Sigmoid colon (tissue), 7 donors: ENCODE data around the gene FOXR1. TPM values are rescaled to one million over a fixed set of nuclear protein-coding genes. Genes with fewer than 3 reads are reported as not detected.

ENCODE experiments used
- DNase-seq: peaks from one replicate; pipeline ENCODE4 v3.0.0-alpha.2; 2019
- H3K27ac ChIP-seq, 4 donors: fragments of 200-600 bp; sonication (generic); one replicate each; pipeline ENCODE4 v1.5.1; 2016 to 2019; ENCODE audit warnings: mild to moderate bottlenecking in 1 of 4
- H3K27me3 ChIP-seq, 3 donors: fragments of 200-600 bp; sonication (generic); one replicate each; pipeline ENCODE4 v1.5.1; 2019; ENCODE audit warnings: mild to moderate bottlenecking in 1 of 3
- H3K36me3 ChIP-seq, 4 donors: fragments of 200-600 bp; sonication (generic); one replicate each; pipeline ENCODE4 v1.5.1; 2016 to 2019
- H3K4me1 ChIP-seq, 4 donors: fragments of 200-600 bp; sonication (generic); one replicate each; pipeline ENCODE4 v1.5.1; 2017 to 2019
- H3K4me3 ChIP-seq, 4 donors: fragments of 200-600 bp; sonication (generic); one replicate each; pipeline ENCODE4 v1.5.1; 2017 to 2019; ENCODE audit warnings: mild to moderate bottlenecking in 2 of 4, moderate library complexity in 1 of 4
- H3K9me3 ChIP-seq, 4 donors: fragments of 200-600 bp in 3 of 4; sonication (generic) in 3 of 4; one replicate each; pipeline versions ENCODE4 v1.5.1 to v1.6.1; 2013 to 2019
- EP300 ChIP-seq, 4 donors: sonication (generic); formaldehyde crosslinking; IDR thresholded peaks; one replicate each; pipeline ENCODE4 v1.6.1; 2017; ENCODE audit warnings: antibody characterized with exemption in 4 of 4
- POLR2A ChIP-seq, 2 donors: fragments of 450-650 bp; IDR thresholded peaks; one replicate each; pipeline ENCODE4 v1.6.1; 2016; ENCODE audit warnings: antibody characterized with exemption in 2 of 2, mild to moderate bottlenecking in 2 of 2, moderate library complexity in 2 of 2
- POLR2AphosphoS5 ChIP-seq, 4 donors: sonication (generic); formaldehyde crosslinking; IDR thresholded peaks; one replicate each; pipeline ENCODE4 v1.6.1; 2017; ENCODE audit warnings: antibody characterized with exemption in 4 of 4
- WGBS, 2 donors: extraction: QIAGEN DNeasy Blood & Tissue Kit; methylation state at CpG; one replicate each; pipeline ENCODE4 v1.1.7; 2013; 5-methylcytosine and 5-hydroxymethylcytosine counted together
- intact Hi-C: fragments of 100-400 bp; cut with DNase I; formaldehyde crosslinking; loops from one replicate; pipeline ENCODE4 v1.15.1; 2023
- polyA plus RNA-seq, 3 donors: library from polyadenylated mRNA; stranded (reverse); fragments of 200-250 nt; gene quantifications; one replicate each; pipeline ENCODE4 v1.2.3, GENCODE V29; 2013
- total RNA-seq, 4 donors: library from RNA; depleted of rRNA; stranded (reverse); fragments of >200 nt; gene quantifications; one replicate each; pipeline ENCODE4 v1.1.0, GENCODE V29; 2016
- TF ChIP-seq, protein P1 (sequence below), 4 experiments: fragments of 450-650 bp in 3 of 4; fragments of 200-600 bp in 1 of 4; IDR thresholded peaks; one replicate each; pipeline ENCODE4 v1.5.1; 2016 to 2019; ENCODE audit warnings: antibody characterized with exemption in 4 of 4, mild to moderate bottlenecking in 3 of 4, moderate library complexity in 2 of 4
- donor health status: healthy with polysubstance abuse.
- donor health status: Bipolar disorder and iron deficiency.
- donor health status: healthy.

Gene FOXR1
- total and polyA plus RNA-seq, 7 donors = not detected

DNA sequence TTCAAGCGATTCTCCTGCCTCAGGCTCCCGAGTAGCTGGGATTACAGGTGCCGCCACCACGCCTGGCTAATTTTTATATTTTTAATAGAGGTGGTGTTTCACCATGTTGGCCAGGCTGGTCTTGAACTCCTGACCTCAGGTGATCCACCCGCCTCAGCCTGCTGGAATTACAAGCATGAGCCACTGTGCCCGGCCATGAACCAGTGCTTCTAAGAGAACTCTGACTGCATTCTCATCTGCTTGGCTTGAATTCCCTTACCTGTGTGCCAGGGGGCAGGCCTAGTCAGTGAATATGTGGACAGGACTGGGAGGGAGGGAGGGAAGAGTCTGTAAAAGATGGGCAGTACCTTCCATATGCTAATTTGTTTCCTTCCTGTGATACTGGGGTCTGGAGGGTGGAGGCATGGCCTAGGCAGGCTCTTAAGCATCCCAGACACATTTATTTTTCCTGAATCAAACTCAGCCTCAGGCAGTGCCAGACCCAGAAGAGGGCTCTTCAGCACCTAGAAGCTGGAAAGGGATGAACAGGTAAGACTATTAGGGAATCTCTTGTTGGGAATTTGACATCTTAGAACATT lies 40.0 kb downstream of the FOXR1 start:
- Histone ChIP-seq H3K27ac (no peak overlapping the region), H3K36me3 (peaks cover 33 to 90% (median 63%) of the 10 kb centered on the region in 4 donors), H3K9me3 (no peaks in the 10 kb centered on the region), H3K4me1 (peaks cover 0 to 12% (median 9%) of the 10 kb centered on the region in 4 donors), H3K4me3 (no peak overlapping the region), H3K27me3 (no peaks in the 10 kb centered on the region)
- WGBS, 2 donors = 86 to 91% methylated on average over 6 of the region's 6 CpGs
- intact Hi-C loops = no loop called here
- peak; percentile 50 for DNase-seq
- TF ChIP-seq POLR2AphosphoS5 (IDR thresholded peaks at IDR 0.05) (no peak), EP300 (IDR thresholded peaks at IDR 0.05) (no peak), POLR2A (IDR thresholded peaks at IDR 0.05) (no peak)
- TF ChIP-seq, protein P1, sequence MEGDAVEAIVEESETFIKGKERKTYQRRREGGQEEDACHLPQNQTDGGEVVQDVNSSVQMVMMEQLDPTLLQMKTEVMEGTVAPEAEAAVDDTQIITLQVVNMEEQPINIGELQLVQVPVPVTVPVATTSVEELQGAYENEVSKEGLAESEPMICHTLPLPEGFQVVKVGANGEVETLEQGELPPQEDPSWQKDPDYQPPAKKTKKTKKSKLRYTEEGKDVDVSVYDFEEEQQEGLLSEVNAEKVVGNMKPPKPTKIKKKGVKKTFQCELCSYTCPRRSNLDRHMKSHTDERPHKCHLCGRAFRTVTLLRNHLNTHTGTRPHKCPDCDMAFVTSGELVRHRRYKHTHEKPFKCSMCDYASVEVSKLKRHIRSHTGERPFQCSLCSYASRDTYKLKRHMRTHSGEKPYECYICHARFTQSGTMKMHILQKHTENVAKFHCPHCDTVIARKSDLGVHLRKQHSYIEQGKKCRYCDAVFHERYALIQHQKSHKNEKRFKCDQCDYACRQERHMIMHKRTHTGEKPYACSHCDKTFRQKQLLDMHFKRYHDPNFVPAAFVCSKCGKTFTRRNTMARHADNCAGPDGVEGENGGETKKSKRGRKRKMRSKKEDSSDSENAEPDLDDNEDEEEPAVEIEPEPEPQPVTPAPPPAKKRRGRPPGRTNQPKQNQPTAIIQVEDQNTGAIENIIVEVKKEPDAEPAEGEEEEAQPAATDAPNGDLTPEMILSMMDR (IDR thresholded peaks at IDR 0.05) = no peak

DNA sequence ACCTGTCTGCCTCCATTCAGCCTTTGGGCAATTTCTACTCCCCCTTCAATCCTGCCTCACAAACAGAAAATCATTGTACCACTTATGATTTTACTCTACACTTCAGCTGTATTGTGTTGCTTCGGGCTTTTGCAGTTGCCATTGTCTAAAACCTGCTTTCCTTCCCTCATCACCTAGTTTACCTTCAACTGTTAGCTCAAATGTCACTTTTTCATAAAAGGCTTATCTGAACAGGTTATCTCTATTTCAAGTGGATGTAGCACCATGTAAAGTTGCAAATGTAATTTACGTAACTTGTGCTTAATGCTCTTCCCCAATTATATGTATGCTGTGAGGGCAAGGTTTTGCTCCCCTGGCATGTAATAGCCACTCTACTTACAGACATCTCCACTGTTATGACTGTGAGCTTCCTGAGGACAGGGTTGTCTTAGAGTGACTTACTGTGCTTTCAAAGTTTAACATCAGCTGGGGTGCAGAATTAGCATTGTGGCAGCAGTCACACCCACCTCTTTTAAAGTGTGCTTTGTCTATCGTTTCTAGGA lies 41.1 kb downstream of the FOXR1 start:
- TF ChIP-seq POLR2A (IDR thresholded peaks at IDR 0.05) = no peak
- TF ChIP-seq, protein P1 (IDR thresholded peaks at IDR 0.05) = no peak
- no peak for TF ChIP-seq POLR2AphosphoS5 (IDR thresholded peaks at IDR 0.05)
- no peak for TF ChIP-seq EP300 (IDR thresholded peaks at IDR 0.05)
- no peak for DNase-seq
- intact Hi-C loops = no loop called here
- Histone ChIP-seq H3K4me3 (no peak overlapping the region), H3K36me3 (peaks cover 33 to 84% (median 55%) of the 10 kb centered on the region in 4 donors), H3K27me3 (no peaks in the 10 kb centered on the region), H3K9me3 (no peaks in the 10 kb centered on the region), H3K27ac (no peak overlapping the region), H3K4me1 (peaks cover 0 to 21% (median 19%) of the 10 kb centered on the region in 4 donors)
- 83 to 90% methylated on average over 3 of the region's 3 CpGs for WGBS, 2 donors

DNA sequence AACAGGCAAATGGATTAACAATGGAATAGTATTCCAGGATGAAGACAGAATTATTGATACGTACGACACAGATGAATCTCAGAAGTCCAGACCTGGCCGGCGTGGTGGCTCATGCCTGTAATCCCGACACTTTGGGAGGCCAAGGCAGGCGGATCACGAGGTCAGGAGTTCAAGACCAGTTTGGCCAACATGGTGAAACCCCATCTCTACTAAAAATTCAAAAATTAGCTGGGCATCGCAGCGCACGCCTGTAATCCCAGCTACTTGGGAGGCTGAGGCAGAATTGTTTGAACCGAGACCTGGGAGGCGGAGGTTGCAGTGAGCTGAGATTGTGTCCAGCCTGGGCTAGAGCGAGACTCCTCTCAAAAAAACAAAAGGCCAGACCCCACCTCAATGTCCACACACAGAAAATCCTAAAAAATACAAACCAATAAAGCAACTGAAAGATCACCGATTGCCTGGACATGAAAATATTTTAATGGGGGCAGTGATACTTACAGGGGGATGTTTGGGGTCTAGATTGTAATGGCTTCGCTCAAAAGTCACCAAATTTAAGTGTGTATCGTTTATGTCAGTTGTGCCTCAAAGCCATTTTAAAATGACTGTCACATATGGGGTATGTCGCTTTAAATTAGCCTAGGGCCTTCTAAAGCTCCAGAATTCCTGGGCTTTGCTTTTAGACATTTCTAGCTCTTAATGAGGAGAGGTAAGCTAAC lies 42.8 kb downstream of the FOXR1 start:
- Histone ChIP-seq H3K4me3 (no peak overlapping the region), H3K27me3 (no peaks in the 10 kb centered on the region), H3K27ac (no peak overlapping the region), H3K9me3 (no peaks in the 10 kb centered on the region), H3K36me3 (peaks cover 33 to 70% (median 52%) of the 10 kb centered on the region in 4 donors), H3K4me1 (peaks cover 0 to 24% (median 21%) of the 10 kb centered on the region in 4 donors)
- intact Hi-C loops = no loop called here
- DNase-seq = no peak
- no peak for TF ChIP-seq POLR2AphosphoS5 (IDR thresholded peaks at IDR 0.05)
- TF ChIP-seq EP300 (IDR thresholded peaks at IDR 0.05) = no peak
- TF ChIP-seq, protein P1 (IDR thresholded peaks at IDR 0.05) = no peak
- no peak for TF ChIP-seq POLR2A (IDR thresholded peaks at IDR 0.05)
- 95 to 96% methylated on average over 17 of the region's 17 CpGs for WGBS, 2 donors

DNA sequence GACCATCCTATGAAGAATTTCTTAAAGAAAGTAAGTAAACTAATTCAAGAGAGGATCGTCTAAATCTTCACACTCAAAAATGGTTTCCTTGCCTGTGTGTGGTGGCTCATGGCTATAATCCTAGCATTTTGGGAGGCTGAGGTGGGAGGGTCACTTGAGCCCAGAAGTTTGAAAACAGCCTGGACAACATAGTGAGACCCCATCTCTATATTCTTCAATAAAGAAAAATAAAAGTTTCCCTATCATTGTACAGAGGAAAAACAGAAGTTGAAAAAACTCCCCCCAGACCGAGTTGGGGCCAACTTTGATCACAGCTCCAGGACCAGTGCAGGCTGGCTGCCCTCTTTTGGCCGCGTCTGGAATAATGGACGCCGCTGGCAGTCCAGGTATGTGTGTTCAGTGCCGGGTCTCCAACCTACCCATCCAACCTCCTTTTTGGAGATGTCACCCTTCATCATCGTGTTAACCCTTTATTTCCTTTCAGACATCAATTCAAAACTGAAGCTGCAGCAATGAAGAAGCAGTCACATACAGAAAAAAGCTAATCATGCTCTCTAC lies 43.6 kb downstream of the FOXR1 start:
- TF ChIP-seq POLR2AphosphoS5 (IDR thresholded peaks at IDR 0.05) (no peak), EP300 (IDR thresholded peaks at IDR 0.05) (no peak), POLR2A (IDR thresholded peaks at IDR 0.05) (no peak)
- TF ChIP-seq, protein P1 (IDR thresholded peaks at IDR 0.05) = no peak
- no peaks in the 10 kb centered on the region for H3K27me3 ChIP-seq
- peak; percentile 7 for DNase-seq
- H3K36me3 ChIP-seq = peaks cover 33 to 67% (median 50%) of the 10 kb centered on the region in 4 donors
- 55 to 75% methylated on average over 8 of the region's 8 CpGs for WGBS, 2 donors
- H3K4me1 ChIP-seq = peaks cover 0 to 31% (median 29%) of the 10 kb centered on the region in 4 donors
- no peak overlapping the region for H3K4me3 ChIP-seq
- intact Hi-C loops = loop anchor here (5.0 kb wide), 1 partner anchor 82 kb away; a partner anchor contains a TSS
- no peak overlapping the region for H3K27ac ChIP-seq
- H3K9me3 ChIP-seq = no peaks in the 10 kb centered on the region
